ENCODE results near the gene ST3GAL4. TPM values are rescaled to one million over a fixed set of nuclear protein-coding genes. Genes with fewer than 3 reads are reported as not detected.

ST3GAL4 gene
- total RNA-seq, 2 experiments from 2014 or later, result 1.6 TPM

- TF ChIP-seq, protein P1, sequence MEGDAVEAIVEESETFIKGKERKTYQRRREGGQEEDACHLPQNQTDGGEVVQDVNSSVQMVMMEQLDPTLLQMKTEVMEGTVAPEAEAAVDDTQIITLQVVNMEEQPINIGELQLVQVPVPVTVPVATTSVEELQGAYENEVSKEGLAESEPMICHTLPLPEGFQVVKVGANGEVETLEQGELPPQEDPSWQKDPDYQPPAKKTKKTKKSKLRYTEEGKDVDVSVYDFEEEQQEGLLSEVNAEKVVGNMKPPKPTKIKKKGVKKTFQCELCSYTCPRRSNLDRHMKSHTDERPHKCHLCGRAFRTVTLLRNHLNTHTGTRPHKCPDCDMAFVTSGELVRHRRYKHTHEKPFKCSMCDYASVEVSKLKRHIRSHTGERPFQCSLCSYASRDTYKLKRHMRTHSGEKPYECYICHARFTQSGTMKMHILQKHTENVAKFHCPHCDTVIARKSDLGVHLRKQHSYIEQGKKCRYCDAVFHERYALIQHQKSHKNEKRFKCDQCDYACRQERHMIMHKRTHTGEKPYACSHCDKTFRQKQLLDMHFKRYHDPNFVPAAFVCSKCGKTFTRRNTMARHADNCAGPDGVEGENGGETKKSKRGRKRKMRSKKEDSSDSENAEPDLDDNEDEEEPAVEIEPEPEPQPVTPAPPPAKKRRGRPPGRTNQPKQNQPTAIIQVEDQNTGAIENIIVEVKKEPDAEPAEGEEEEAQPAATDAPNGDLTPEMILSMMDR (IDR thresholded peaks at IDR 0.05), result no peak
- Histone ChIP-seq H3K27ac (ENCODE audit: low read depth in 1 of 2, low read length in 2 of 2) (no peak overlapping the region), H3K36me3 (ENCODE audit: insufficient read depth, low read length) (peaks cover 46% of the 10 kb centered on the region), H3K9me3 (ENCODE audit: control insufficient read depth in 1 of 2, insufficient read depth in 1 of 2, low read length in 2 of 2) (no peaks in the 10 kb centered on the region), H3K27me3 (ENCODE audit: control insufficient read depth in 1 of 2, insufficient read depth in 2 of 2, low read length in 2 of 2) (no peaks in the 10 kb centered on the region), H3K4me1 (ENCODE audit: insufficient read depth, low read length) (peaks cover 25% of the 10 kb centered on the region), H3K4me3 (ENCODE audit: low read length) (no peak overlapping the region)
- H3K36me3 Mint-ChIP-seq (ENCODE audit: low read depth), result peaks cover 79% of the 10 kb centered on the region
- no peak overlapping the region for H3K27ac Mint-ChIP-seq
- DNase-seq, result no peak
- H3K4me3 Mint-ChIP-seq, result no peak overlapping the region
- H3K9me3 Mint-ChIP-seq, result peaks cover 4% of the 10 kb centered on the region
- ChIA-PET POLR2A (interaction anchor here (0.6 kb wide), 1 partner anchor 10 kb away, joined by 4 read pairs; the partner anchor contains the start of gene DCPS), CTCF (no interaction called here)
- peaks cover 50% of the 10 kb centered on the region for H3K4me1 Mint-ChIP-seq (ENCODE audit: low read depth)
- no peak for ATAC-seq (ENCODE audit: poor library complexity)
- intact Hi-C loops (cut with DNase I, micrococcal nuclease), result loop anchor here in 1 of 2 experiments (10.0 kb wide), 1 partner anchor 681 kb away; no protein-coding TSS in a partner anchor
- no peaks in the 10 kb centered on the region for H3K27me3 Mint-ChIP-seq
These were observed 41.7 kb upstream of the ST3GAL4 start for GRCh38 chr11:126313826-126314225.

GRCh38 chr11:126317432-126317755, 38.1 kb upstream of the ST3GAL4 start:
- intact Hi-C loops (cut with DNase I, micrococcal nuclease), result loop anchor here in 1 of 2 experiments (10.0 kb wide), 1 partner anchor 677 kb away; no protein-coding TSS in a partner anchor

GRCh38 chr11:126317756-126318573, 37.5 kb upstream of the ST3GAL4 start:
- POLR2A ChIA-PET, result interaction anchor here (0.9 to 1.7 kb wide), 4 partner anchors 12 to 35 kb away, joined by 3 to 11 read pairs (median 7); partner anchors contain the start of genes DCPS and TIRAP

More at GRCh38 chr11:126317432-126317755, 38.1 kb upstream of the ST3GAL4 start:
- DNase-seq (no peak), ATAC-seq (ENCODE audit: poor library complexity) (no peak)
- Histone ChIP-seq H3K27me3 (ENCODE audit: control insufficient read depth in 1 of 2, insufficient read depth in 2 of 2, low read length in 2 of 2) (no peaks in the 10 kb centered on the region), H3K4me3 (ENCODE audit: low read length) (no peak overlapping the region), H3K27ac (ENCODE audit: low read depth in 1 of 2, low read length in 2 of 2) (peak overlapping the region in 1 of 2 donors; percentile 0), H3K4me1 (ENCODE audit: insufficient read depth, low read length) (peaks cover 28% of the 10 kb centered on the region), H3K9me3 (ENCODE audit: control insufficient read depth in 1 of 2, insufficient read depth in 1 of 2, low read length in 2 of 2) (no peaks in the 10 kb centered on the region), H3K36me3 (ENCODE audit: insufficient read depth, low read length) (peaks cover 20% of the 10 kb centered on the region)
- TF ChIP-seq, protein P1 (IDR thresholded peaks at IDR 0.05), result no peak
- peaks cover 4% of the 10 kb centered on the region for H3K9me3 Mint-ChIP-seq
- POLR2A ChIA-PET, result interaction anchor here (0.9 to 1.7 kb wide), 2 partner anchors 13 to 34 kb away, joined by 3 to 10 read pairs; partner anchors contain the start of genes DCPS and TIRAP
- H3K27ac Mint-ChIP-seq, result peak overlapping the region; percentile 40
- no peaks in the 10 kb centered on the region for H3K27me3 Mint-ChIP-seq
- CTCF ChIA-PET, result no interaction called here
- H3K4me1 Mint-ChIP-seq (ENCODE audit: low read depth), result peaks cover 53% of the 10 kb centered on the region
- peaks cover 64% of the 10 kb centered on the region for H3K36me3 Mint-ChIP-seq (ENCODE audit: low read depth)
- peak overlapping the region; percentile 12 for H3K4me3 Mint-ChIP-seq

More at GRCh38 chr11:126317756-126318573, 37.5 kb upstream of the ST3GAL4 start:
- Histone ChIP-seq H3K27ac (ENCODE audit: low read depth in 1 of 2, low read length in 2 of 2) (peak overlapping the region; percentile 0 to 50), H3K9me3 (ENCODE audit: control insufficient read depth in 1 of 2, insufficient read depth in 1 of 2, low read length in 2 of 2) (no peaks in the 10 kb centered on the region), H3K36me3 (ENCODE audit: insufficient read depth, low read length) (peaks cover 16% of the 10 kb centered on the region), H3K4me3 (ENCODE audit: low read length) (no peak overlapping the region), H3K4me1 (ENCODE audit: insufficient read depth, low read length) (peaks cover 28% of the 10 kb centered on the region), H3K27me3 (ENCODE audit: control insufficient read depth in 1 of 2, insufficient read depth in 2 of 2, low read length in 2 of 2) (no peaks in the 10 kb centered on the region)
- TF ChIP-seq, protein P1 (IDR thresholded peaks at IDR 0.05), result no peak
- H3K36me3 Mint-ChIP-seq (ENCODE audit: low read depth), result peaks cover 60% of the 10 kb centered on the region
- no peaks in the 10 kb centered on the region for H3K27me3 Mint-ChIP-seq
- peak overlapping the region; percentile 40 for H3K27ac Mint-ChIP-seq
- H3K9me3 Mint-ChIP-seq, result peaks cover 4% of the 10 kb centered on the region
- peak overlapping the region; percentile 12 for H3K4me3 Mint-ChIP-seq
- DNase-seq, result peak in 6 of 14 experiments; percentile 16 to 52 (median 36)
- intact Hi-C loops (cut with DNase I, micrococcal nuclease), result loop anchor here in 1 of 2 experiments (10.0 kb wide), 1 partner anchor 677 kb away; no protein-coding TSS in a partner anchor
- CTCF ChIA-PET, result interaction anchor here (1.4 kb wide), 1 partner anchor 8 kb away, joined by 9 read pairs; no protein-coding TSS in a partner anchor
- H3K4me1 Mint-ChIP-seq (ENCODE audit: low read depth), result peaks cover 53% of the 10 kb centered on the region
- ATAC-seq (ENCODE audit: poor library complexity), result peak; percentile 39
